HG02571 (cell line): ENCODE measurements around the gene ZNF599.
"Not testable (repeated sequence)": the region's sequence is repeated elsewhere in the genome, so short reads cannot be mapped to it uniquely, and the experiment has no call there.

Source experiments
- ATAC-seq: cut with Tn5 transposase; IDR thresholded peaks from one replicate; pipeline ENCODE4 v1.9.1; 2021; ENCODE audit warnings: mild to moderate bottlenecking, moderate library complexity; ENCODE audit not compliant: unreplicated experiment

ZNF599 gene

DNA sequence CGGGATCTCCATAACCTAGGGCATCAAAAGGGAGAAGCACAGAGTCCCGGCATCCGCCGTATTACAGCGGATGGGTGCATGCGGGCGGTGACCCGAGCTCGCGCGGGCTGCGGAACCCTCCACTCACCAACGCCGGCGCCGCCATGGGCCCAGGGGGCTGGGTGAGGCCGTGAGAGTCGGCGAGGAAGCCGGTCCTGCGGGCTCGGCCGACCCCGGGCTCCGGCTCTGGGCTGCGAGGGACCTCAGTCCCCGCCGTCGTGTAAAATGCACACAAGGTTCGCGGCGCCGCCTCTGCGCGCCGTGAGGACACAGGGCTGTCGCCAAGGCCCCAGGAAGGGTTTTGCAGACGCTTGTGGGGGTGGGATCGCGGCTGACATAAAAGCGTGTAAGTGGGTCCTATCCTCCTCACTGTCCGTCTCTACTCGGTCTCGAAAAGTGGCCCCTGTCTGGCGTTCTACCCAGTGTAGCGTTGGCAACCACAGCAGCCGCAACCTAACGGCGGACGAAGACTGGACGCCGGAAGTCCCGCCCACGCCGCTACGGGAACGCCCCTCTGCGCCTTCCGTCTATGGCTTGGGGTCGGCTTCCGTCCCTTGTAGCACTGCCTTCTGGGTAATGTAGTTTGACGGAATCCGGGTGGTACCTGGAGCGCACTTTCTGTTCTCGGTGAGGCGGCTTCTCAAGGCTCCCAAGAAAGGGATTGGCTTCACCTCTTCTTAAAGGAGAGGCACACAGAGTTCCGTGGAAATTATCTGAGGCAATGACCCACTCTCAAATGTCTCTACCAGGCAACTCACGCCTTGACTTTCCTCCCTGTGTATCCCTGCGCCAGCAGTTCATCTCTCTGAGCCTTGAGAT is at the start of gene ZNF599:
TSS of gene ZNF599 (minus strand) at position 519 of the 858 bp plus-strand sequence. CDS start at position 145, 374 bp downstream.
- ATAC-seq, result peak; percentile 93

DNA sequence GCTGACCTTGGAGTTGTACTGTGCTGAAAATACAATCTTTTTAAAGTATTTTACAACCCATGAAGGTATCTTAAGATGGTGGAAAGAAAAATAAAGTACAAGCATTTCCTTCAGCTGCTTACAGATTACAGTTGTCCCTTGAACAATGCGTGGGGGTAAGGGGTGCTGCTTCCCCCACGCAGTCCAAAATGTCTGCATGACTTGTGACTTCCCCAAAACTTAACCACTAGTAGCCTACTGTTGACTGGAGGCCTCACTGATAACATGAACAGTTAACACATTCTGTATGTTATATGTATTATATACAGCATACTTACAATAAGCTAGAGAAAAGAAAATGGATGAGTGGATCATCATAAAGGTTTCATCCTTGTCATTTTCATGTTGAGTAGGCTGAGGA is 45.3 kb upstream of the ZNF599 start:
- no peak for ATAC-seq

GRCh38 chr19:34816708-34817107 is 43.7 kb upstream of the ZNF599 start:
- ATAC-seq, result no peak

- ATAC-seq, result no peak
Observed at GRCh38 chr19:34808566-34808965, 35.6 kb upstream of the ZNF599 start.

GRCh38 chr19:34806976-34807860 is 34.2 kb upstream of the ZNF599 start:
- no peak for ATAC-seq

- ATAC-seq, result no peak
Observed at GRCh38 chr19:34804115-34804514, 31.1 kb upstream of the ZNF599 start.

GRCh38 chr19:34796953-34797352 is 23.9 kb upstream of the ZNF599 start:
- ATAC-seq, result not testable (repeated sequence)

GRCh38 chr19:34794066-34794960 is 21.3 kb upstream of the ZNF599 start:
- no peak for ATAC-seq

DNA sequence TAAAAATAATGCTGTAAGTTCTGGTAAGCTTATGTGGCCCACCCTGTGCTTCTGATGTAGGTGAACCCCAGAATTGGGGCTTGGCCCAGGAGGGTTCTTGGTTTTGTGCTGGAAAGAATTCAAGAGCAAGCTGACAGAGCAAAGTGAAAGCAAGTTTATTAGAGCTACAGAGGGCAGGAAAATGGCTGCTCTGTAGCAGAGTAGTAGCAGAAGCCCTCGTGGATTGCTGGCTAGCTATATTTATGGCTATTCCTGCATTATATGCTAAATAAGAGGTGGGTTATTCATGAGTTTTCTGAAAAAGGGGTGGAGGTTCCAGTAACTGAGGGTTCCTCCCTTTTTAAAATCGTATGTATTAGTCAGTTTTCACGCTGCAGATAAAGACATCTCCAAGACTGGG is 20.6 kb upstream of the ZNF599 start:
- no peak for ATAC-seq

DNA sequence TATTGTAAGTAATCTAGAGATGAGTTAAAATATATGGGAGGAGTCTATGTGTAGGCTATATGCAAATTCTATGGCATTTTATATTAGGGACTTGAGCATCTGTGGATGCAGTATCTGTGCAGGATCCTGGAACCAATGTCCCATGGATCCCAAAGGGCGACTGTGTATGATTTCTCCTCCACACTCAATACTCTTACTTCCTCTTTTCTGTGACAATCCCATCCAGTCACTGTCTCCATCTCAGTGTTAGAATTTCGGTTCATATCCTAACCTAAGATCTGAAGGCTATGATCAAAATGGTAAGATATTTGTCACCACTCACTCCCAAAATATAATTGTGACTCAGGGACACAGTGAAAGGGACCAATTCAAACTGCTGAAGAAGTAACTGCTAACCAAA is 15.1 kb upstream of the ZNF599 start:
- ATAC-seq, result no peak

GRCh38 chr19:34787059-34787824 is 14.2 kb upstream of the ZNF599 start:
- no peak for ATAC-seq

GRCh38 chr19:34786236-34786635 is 13.2 kb upstream of the ZNF599 start:
- ATAC-seq, result no peak

- no peak for ATAC-seq
Observed at GRCh38 chr19:34779652-34780051, 6.6 kb upstream of the ZNF599 start.

DNA sequence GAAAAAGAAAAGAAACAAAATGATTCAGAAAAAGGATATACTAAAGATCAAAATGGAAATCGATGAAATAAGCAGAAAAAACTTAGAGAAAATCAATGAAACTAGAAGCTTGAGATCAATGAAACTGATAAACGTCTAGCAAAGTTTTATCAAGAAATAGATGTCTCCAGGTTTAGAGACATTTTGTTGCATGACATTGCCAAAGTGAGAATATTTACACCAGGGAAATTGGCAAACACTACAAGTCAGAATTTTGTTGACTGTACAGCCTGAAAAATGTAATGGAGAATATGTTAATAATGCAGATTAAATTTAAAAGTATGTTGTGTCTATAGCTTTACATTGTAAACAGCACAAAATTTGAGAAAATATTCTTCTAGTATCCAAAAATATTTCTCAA is 5.3 kb upstream of the ZNF599 start:
- no peak for ATAC-seq

DNA sequence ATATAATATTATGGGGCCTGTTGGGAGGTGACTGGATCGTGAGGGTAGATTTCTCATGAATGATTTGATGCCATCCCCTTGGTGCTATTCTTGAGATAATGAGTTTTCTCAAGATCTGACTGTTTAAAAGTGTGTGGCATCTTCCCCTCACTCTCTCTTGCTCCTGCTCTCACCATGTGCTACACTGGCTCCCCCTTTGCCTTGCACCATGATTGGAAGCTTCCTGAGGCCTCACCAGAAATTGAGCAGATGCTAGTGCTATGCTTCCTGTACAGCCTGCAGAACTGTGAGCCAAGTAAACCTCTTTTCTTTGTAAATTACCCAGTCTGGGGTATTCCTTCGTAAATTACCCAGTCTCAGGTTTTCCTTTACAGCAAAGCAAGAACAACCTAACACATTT is 1.8 kb upstream of the ZNF599 start:
- no peak for ATAC-seq

GRCh38 chr19:34773555-34773864 is 495 bp upstream of the ZNF599 start:
- no peak for ATAC-seq

DNA sequence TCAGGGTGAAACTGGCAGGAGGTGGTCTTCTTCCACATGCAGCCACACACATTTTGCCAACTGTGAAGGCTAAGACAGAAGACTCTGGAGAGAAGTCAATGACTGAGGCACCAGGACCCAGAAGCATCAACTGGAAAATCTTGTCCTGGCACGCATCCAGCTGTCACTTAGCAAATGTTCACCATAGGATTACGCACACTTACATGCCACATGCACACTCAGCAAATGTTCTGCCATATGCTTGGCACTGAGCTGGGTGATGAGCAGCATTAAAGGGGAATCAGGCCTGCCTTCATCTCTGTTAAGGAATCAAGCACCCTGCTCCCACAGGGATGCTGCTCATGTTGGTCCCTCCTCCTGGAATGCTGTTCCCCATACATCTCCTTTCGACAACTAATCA is 5.1 kb downstream of the ZNF599 start:
- no peak for ATAC-seq

DNA sequence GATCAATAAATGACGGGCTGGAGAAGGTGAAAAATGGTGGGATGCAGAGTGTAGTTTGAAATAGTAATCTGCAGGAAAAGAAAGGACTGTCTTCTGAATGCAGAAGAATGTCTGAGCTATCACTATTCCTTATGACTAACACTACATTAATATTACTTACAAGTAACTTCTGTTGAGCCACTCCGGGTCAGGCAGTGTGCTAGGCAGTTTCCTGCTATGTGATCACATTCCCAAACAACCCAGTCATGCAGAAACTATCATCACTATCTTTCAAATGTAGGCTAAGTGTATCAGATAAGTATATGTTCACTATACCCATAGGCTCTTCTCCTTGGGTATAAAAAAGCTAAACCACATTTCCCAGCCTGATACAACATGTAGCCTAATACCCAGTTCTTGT is 6.6 kb downstream of the ZNF599 start:
- no peak for ATAC-seq

- ATAC-seq, result no peak
Observed at GRCh38 chr19:34759218-34759917, 13.6 kb downstream of the ZNF599 start.

GRCh38 chr19:34757441-34757840 is 15.6 kb downstream of the ZNF599 start:
- no peak for ATAC-seq
